ENCODE data around the gene DNAI2.

DNA sequence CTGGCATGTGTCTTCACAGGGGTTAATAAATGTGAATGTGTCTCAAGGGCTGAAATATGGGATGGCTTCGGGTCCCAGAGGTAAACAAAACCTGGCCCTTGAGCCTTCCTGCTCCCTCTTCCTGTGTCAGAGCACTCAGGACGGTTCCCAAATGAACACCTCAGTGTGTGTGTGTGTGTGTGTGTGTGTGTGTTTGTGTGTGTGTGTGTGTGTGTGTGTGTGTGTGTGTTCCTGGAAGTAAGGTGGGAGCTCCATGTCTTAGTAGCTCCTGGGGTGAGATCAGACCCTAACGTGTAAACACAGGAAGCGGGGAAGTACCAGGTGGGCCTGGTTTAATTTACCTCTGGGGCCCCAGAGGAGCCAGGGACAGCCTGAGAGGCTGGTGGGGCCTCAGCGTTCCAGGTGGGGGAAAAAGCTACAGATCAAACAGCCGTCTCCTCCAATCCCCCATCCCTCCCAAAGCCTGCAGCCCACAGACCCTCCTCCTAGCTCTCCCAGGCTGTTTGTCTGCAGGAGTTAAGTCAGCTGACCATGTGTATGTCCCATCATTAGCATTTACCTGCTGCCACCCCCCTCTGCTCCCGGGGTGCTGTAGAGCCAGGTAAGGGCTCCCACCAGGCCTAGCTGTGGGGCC is 58.1 kb downstream of the DNAI2 start:
- TF ChIP-seq, protein P1, sequence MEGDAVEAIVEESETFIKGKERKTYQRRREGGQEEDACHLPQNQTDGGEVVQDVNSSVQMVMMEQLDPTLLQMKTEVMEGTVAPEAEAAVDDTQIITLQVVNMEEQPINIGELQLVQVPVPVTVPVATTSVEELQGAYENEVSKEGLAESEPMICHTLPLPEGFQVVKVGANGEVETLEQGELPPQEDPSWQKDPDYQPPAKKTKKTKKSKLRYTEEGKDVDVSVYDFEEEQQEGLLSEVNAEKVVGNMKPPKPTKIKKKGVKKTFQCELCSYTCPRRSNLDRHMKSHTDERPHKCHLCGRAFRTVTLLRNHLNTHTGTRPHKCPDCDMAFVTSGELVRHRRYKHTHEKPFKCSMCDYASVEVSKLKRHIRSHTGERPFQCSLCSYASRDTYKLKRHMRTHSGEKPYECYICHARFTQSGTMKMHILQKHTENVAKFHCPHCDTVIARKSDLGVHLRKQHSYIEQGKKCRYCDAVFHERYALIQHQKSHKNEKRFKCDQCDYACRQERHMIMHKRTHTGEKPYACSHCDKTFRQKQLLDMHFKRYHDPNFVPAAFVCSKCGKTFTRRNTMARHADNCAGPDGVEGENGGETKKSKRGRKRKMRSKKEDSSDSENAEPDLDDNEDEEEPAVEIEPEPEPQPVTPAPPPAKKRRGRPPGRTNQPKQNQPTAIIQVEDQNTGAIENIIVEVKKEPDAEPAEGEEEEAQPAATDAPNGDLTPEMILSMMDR (conservative IDR thresholded peaks at IDR 0.05 in 1 of 2, IDR thresholded peaks at IDR 0.05 in 1 of 2; ENCODE audit: extremely low read depth in 1 of 2, insufficient read depth in 1 of 2, low read depth in 1 of 2, low read length in 2 of 2): no peak
- no peak for TF ChIP-seq EZH2 (IDR thresholded peaks at IDR 0.05; ENCODE audit: borderline replicate concordance, low read length)
